ENCODE data around the gene ACY1.

DNA sequence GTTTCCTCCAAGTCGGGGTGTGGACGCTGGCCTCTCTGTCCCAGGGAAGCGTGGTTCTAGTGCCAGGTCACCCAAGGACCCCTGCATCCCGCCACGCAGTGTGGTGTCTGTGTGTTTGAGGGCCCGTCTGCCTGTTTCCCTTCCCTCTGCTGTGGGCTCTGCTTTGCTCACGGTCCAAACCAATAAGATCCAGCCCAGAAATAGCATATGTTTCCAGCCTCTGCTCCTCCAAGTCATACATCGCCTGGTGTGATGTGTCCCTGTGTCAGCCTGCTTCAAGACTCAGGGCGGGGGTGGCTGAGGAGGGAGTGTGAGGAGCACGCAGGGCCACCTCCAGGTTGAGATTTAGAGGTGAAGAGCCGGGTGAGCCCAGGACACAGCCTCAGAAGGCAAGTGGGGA lies 34.3 kb downstream of the ACY1 start:
- TF ChIP-seq, protein P1, sequence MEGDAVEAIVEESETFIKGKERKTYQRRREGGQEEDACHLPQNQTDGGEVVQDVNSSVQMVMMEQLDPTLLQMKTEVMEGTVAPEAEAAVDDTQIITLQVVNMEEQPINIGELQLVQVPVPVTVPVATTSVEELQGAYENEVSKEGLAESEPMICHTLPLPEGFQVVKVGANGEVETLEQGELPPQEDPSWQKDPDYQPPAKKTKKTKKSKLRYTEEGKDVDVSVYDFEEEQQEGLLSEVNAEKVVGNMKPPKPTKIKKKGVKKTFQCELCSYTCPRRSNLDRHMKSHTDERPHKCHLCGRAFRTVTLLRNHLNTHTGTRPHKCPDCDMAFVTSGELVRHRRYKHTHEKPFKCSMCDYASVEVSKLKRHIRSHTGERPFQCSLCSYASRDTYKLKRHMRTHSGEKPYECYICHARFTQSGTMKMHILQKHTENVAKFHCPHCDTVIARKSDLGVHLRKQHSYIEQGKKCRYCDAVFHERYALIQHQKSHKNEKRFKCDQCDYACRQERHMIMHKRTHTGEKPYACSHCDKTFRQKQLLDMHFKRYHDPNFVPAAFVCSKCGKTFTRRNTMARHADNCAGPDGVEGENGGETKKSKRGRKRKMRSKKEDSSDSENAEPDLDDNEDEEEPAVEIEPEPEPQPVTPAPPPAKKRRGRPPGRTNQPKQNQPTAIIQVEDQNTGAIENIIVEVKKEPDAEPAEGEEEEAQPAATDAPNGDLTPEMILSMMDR (IDR thresholded peaks at IDR 0.05), result no peak
- TF ChIP-seq SIN3A (IDR thresholded peaks at IDR 0.05; ENCODE audit: borderline replicate concordance, insufficient read depth, low read depth, low read length) (no peak), TCF7L2 (IDR thresholded peaks at IDR 0.05; ENCODE audit: low read depth, low read length) (no peak), POLR2AphosphoS5 (IDR thresholded peaks at IDR 0.05; ENCODE audit: low read depth, low read length) (no peak)

Measured in Panc1 (cell line).